Liver (tissue), 3 donors: Measurements from ENCODE around the gene NTN5.

Experiments
- CTCF ChIP-seq: fragments of 150-350 bp; IDR thresholded peaks from 2 replicates; pipeline ENCODE4 v1.5.1; 2017; ENCODE audit warnings: improper control_type of control experiment, low read depth, low read length; ENCODE audit not compliant: missing input control
- FOXA1 ChIP-seq: IDR thresholded peaks from 2 replicates; pipeline ENCODE4 v1.6.1; 2016; ENCODE audit warnings: antibody characterized with exemption
- GABPA ChIP-seq, 2 donors: IDR thresholded peaks in 1 of 2; conservative IDR thresholded peaks in 1 of 2; 2 replicates each; pipeline ENCODE4 v1.6.1; 2016; ENCODE audit warnings: antibody characterized with exemption in 2 of 2, mild to moderate bottlenecking in 1 of 2, moderate library complexity in 1 of 2
- HNF4G ChIP-seq: IDR thresholded peaks from 2 replicates; pipeline ENCODE4 v1.6.1; 2016; ENCODE audit warnings: antibody characterized with exemption
- RAD21 ChIP-seq, 2 donors: IDR thresholded peaks; 2 replicates each; pipeline ENCODE4 v1.6.1; 2016; ENCODE audit warnings: antibody characterized with exemption in 2 of 2, mild to moderate bottlenecking in 2 of 2
- REST ChIP-seq: IDR thresholded peaks from 2 replicates; pipeline ENCODE4 v1.6.1; 2016; ENCODE audit warnings: antibody characterized with exemption, mild to moderate bottlenecking
- RXRA ChIP-seq, 2 donors: IDR thresholded peaks; 2 replicates each; pipeline ENCODE4 v1.6.1; 2017 to 2018; ENCODE audit warnings: antibody characterized with exemption in 2 of 2, mild to moderate bottlenecking in 1 of 2
- TAF1 ChIP-seq: conservative IDR thresholded peaks from 2 replicates; pipeline ENCODE4 v1.6.1; 2016; ENCODE audit warnings: antibody characterized with exemption, mild to moderate bottlenecking
- ZBTB33 ChIP-seq: IDR thresholded peaks from 2 replicates; pipeline ENCODE4 v1.6.1; 2016; ENCODE audit warnings: antibody characterized with exemption
- donor health status: healthy.
- donor health status: healthy.

GRCh38 chr19:48698046-48698445 is 25.2 kb upstream of the NTN5 start:
- no peak for TF ChIP-seq CTCF
- no peak for TF ChIP-seq REST
- TF ChIP-seq HNF4G: no peak
- no peak for TF ChIP-seq RAD21 (IDR thresholded peaks at IDR 0.05)
- TF ChIP-seq FOXA1: no peak
- no peak for TF ChIP-seq GABPA (IDR thresholded peaks at IDR 0.05 in 1 of 2, conservative IDR thresholded peaks at IDR 0.05 in 1 of 2)
- TF ChIP-seq RXRA (IDR thresholded peaks at IDR 0.05): no peak
- TF ChIP-seq ZBTB33: no peak
- no peak for TF ChIP-seq TAF1
